NAMALWA (cell line): ENCODE measurements around the gene BUD23.

Source experiments
- DNase-seq: peaks from one replicate; pipeline ENCODE4 v3.0.0-alpha.2; 2015; ENCODE audit warnings: low spot score

BUD23 gene

DNA sequence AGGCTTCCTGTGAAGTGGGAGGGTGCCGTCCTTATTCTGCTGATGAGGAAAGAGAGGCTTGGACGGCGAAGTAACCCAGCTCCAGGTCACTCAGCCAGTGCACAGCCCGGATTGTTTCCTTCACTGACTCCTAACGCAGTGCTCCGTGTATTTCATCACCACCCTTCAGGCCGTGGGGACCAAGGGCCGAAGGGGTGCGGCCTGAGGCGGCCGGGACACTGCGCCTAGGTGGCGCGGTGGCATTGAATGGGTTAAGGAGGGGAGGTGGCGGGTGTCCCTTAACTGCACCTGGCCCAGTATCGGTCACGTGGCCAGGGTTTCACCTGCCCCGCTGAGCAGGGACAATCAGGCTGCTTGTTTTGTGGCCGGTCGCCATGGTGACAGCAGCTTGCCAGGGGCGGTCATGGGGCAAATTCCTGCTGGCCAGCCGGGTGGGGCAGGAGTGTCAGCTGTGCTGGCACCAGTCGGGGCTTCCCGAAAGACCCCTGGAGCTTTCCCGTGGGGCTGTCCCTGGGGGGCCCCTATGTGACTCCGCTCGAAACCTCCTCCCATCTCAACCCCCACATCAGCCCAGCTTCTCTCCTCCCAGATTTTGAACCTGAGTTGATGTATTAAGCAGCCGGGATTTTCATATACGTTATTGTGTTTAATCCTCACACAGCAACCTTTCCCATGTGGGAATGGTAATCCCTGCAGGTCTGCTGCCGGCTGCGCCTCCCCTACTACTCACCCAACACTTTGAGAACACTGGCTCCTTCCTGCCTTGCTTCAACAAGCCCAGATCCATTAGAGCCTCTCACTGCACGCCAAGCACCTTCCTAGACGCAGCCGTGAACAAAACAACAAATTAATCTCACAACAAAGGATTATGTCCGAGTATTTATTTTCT, 59.6 kb downstream of the BUD23 start:
- peak; percentile 69 for DNase-seq

DNA sequence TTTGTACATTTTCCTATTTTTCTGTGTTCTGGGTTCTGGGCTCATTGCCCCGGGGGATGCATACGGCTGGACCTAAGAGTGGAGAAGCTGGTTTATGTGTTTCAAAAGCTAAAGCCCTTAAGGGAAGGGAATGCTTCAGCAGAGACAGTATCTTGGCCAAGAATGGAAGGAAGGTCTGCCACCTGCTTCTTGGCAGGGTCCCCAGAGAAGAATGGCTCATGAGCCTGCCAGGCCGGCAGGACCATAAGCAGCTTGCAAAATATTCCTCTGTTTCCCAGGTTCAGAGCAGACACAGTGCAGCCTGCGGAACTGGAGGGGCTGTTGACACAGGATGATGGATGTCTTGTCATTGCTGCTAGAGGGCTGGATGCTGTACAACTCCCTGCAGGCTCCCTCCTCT, 63.0 kb downstream of the BUD23 start:
- no peak for DNase-seq
